HG03039 (cell line): ENCODE measurements around the gene MYEOV.

Experiments used
- ATAC-seq: cut with Tn5 transposase; IDR thresholded peaks from one replicate; pipeline ENCODE4 v1.9.1; 2021; ENCODE audit warnings: mild to moderate bottlenecking, moderate library complexity; ENCODE audit not compliant: unreplicated experiment

MYEOV gene

DNA sequence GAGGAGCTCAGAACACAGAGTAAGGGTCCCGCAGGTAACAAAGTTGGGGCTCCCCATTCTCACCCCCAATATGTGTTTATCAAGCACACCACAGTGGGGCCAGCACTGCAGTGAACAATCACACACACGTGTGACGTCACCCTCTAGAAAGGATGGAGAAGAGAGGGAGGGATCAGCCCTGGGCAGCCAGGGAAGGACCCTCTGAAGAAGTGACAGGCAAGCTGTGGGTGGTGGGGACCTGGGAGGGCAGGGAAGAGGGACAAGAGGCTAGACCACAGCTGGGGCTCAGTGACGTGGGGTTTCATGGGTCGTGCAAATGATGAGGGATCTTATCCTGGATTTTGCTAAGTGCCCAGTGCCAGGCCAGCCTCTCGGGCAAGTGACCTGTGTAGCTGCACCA, 28.7 kb upstream of the MYEOV start:
- no peak for ATAC-seq

DNA sequence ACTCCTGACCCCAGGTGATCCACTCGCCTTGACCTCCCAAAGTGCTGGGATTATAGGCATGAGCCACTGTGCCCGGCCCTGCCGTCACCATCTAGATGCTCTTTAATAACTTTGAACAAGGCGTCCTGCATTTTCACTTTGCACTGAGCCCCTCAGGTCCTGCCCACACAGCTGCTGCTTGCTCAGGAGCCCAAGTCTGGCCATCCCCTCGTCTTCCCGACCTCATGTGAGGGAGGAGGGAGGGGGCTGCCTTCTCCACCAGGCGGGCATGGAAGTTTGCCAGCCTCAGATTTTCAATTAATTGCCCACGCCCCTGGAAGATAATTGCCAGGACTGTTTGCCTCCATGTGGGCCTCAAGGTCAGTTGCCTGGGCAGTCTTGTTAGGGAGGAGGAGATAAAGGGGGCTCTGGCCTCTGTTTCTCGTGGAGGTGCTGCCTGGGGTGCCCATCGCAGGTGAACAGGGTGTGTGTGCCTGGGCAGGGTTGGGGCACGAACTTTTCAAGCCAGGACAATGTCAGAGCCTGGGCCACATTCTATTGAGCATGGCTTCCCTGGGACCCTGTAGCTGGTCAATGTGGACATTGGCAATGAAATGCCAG, 27.9 kb upstream of the MYEOV start:
- ATAC-seq = no peak

DNA sequence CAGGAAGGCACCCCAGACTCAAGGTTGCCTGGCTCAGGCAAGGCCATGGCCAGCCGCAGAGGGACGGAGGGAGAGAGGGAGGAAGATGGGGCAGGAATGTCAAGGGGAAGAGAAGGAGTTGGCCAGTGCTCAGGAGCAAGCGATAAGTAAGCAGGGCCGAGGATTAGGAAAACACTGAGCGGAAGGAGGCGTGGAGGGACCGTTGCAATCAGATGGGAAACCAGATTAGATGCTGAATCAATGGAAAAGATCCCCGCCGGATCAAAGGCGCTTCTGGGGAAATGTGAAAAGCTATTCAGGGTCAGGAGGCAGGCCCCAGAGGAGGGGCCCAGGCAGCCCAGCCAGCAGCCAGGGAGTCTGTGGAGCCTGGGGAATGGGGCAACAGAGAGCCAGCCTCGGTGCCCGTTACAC, 26.6 kb upstream of the MYEOV start:
- no peak for ATAC-seq

DNA sequence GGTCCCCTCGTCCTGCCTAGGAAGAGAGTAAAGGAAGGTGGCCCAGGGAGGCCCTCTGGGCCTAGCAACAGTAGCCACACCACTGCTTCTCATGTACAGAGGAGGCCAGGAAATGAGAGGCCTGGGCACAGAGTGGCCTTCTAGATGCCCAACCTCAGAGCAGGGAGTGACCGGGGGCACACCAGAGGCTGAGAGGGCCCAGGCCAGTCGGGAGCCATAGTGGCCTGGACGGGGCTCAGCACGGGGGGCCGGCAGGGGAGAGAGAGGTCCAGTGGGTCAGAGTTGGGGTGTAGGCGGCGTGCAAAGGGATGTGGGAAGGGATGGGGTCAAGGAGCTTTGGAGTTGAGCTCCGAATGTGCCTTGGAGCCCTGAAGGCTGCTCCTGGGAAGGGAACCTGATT, 25.0 kb upstream of the MYEOV start:
- ATAC-seq = no peak

DNA sequence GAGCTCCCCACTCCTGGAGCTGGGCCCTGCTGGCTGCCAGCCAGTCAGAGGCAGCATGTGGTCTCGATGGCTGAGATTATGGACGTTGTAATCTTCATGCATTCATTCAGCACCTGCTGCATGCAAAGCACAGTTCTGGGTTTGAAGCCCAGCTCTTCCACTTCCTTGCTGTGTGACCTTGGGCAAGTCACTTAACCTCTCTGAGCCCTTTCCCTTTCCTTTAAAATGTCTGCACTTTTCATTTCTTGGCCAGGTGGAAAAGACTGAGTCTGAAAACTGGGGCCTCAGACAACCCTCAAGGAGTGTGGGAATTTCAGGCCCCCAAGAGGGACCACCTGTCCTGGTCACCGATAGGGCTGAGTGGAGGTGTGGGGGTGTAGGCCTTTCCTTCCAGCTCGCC, 24.6 kb upstream of the MYEOV start:
- ATAC-seq = no peak

DNA sequence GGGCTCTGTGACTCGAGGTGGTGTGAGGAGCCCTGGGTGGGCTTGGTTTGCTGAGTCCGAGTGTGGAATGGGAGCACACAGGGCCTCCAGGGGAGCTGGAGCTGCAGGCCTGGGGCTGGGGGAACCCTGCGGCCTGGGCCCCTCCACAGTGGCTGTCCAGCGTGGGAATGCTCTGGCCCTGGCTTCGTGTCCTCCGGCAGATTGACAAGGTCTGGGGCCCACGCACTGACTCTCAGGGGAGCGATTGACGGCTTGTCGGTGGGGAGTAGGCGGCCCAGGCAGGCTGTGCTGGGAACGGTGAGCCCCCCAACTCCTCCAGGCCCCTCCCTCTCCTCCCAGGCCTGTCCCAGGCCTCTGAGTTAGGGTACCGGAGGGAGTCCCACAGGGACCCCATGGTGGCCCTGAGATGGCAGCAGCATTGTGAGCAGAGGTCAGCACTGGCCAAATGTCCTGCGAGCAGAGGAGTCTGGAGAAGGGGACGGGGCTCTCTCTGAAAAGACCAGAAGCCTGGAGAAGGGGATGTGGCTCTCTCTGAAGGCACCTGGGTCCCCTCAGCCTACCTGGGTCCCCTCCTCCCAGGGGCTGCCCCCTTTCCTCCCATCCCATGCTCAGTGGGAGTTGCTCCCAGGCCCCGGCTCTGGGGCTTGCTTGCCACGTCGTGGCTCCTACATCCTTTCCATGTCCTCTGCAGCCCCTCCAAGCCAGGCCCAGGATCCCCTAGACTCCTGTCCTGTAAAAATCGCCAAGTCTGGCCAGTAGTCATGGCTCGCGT, 23.8 kb upstream of the MYEOV start:
- ATAC-seq = no peak

DNA sequence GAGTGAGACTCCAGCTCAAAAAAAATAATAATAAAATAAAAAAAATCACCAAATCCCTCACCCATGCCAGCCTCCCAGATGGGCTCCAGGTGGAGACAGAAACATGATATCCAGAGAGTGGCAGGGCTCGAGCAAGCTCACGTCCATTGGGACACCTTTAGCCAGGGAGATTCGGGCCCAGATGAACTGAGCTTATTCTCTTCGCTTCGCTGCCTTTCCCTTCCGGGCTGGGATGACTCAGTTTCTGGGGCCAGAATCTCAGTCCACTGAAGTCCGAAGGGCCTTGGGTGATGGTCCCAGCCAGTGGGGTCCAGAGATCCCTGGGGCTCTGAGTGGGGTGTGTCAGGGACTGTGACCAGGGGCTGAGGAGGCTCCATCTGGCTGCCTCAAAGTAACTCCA, 23.0 kb upstream of the MYEOV start:
- ATAC-seq = no peak

DNA sequence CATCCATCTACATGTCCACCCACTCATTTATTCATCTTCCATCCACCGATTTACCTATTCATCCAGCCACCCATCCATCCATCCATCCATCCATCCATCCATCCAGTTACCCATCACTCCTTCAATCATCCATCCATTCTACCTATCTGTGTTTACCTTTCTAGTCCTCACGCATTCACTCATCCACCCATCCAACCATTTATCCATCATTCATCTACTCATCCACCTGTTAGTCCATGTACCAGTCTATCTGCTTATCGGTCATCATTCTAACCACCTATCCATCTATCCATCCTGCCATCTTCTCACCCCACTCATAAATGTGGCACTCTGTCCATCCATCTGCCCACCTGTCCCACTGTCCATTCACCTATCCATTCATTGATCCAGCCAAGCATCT, 21.9 kb upstream of the MYEOV start:
- ATAC-seq = no peak

DNA sequence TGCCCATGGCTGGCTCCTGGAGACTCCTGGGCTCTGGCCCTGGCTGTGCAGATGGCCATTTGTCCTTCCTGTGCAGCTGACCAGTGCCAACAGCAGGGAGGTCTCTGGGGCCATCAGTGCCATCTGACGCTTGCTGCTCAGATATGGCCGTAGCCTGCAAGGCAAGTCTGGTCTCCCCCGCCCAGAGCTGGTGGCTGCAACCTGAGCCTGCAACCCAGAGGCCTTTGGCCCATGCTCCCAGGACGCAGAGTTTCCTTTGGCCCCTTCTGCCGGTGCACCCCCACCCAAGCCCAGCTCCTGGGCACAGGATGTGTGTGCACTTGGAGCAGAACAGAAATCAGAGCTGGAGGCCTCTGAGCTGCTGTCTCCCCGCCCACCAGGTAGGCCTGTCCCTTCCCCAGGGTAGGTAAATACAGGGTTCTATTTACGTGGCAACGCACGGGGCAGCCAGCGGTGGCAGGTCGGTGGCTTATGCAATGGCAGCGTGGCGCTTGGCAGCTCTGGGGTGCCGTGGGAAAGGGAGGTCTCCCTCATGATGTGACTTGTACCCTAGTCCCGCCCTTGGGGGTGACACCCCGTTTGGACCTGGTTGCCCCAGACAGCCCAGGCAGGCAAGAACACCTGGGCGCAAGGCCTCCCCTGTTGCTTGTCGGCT, 21.0 kb upstream of the MYEOV start:
- ATAC-seq = no peak

DNA sequence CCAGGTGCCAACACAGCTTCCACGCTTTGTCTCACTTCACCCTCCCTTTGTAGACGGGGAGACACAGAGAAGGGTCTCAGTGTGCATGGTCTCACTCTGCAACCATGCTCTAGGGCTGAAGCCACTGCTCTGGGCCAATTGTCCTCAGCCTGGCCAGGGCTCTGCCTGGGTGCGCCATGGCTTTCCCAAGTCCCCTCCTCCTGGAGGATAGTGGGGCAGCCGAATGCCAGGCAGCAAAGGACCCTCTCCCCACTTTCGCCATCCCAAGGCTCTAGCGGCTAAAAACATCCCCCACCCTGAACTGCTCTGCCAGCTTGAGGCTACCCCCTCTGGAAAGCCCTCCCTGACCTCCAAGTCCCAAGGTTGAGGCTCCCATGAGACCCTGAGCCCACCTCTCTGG, 20.4 kb upstream of the MYEOV start:
- ATAC-seq = no peak

DNA sequence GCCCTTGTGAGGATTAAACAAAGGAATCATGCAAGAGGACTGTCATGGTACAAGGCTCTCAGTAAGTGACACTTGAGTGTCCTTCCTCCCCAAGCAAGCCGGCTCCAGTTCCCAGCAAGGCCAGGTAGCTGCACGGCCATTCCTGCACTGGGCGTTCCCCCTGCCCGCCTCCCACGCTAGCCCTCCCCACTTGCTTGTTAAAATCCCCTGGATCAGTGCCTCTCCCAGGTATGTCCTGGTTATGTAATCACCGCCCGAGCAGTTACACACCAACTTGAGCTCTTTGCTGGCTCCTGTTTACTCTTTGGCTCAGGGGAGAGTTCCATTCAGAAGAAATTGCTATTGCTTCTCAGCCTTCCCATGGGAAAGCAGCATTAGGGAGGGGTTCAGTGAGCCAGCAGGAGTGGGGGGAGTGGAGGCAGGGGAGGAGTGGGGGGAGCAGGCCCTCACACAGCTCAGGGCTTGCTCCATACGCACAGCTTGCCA, 19.4 kb upstream of the MYEOV start:
- ATAC-seq = no peak

DNA sequence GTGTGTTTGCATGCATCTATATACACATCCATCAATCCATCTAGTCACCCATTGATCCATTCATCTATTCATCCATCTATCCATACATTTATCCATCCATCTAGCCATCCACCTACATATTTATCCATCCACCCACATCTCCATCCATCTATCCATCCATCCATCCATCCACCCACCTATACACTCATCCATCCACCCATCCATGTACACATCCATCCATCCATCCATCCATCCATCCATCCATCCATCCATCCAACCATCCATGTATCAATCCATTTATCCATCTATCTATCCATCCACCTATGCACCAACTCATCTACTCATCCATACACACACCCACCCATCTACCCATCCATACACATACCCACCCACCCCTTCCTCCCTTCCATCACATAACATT, 18.8 kb upstream of the MYEOV start:
- no peak for ATAC-seq

DNA sequence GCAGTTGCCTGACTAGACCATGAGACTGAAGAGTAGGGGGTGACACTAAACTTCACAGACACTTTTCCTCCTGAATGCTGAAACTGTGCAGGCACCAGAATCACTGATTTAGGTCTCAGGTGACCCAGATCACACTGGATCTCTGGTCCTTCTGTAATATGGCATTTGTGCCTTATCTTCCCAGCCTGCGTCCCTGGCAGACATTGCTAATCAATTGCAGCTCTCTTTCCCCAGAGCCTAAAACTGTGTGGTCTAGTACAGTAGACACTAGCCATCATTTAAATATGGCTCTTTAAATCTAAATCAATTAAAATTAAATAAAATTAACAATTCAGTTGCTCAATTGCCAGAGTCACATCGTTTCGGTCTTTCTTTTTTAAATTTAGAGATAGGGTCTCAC, 17.8 kb upstream of the MYEOV start:
- ATAC-seq = no peak

DNA sequence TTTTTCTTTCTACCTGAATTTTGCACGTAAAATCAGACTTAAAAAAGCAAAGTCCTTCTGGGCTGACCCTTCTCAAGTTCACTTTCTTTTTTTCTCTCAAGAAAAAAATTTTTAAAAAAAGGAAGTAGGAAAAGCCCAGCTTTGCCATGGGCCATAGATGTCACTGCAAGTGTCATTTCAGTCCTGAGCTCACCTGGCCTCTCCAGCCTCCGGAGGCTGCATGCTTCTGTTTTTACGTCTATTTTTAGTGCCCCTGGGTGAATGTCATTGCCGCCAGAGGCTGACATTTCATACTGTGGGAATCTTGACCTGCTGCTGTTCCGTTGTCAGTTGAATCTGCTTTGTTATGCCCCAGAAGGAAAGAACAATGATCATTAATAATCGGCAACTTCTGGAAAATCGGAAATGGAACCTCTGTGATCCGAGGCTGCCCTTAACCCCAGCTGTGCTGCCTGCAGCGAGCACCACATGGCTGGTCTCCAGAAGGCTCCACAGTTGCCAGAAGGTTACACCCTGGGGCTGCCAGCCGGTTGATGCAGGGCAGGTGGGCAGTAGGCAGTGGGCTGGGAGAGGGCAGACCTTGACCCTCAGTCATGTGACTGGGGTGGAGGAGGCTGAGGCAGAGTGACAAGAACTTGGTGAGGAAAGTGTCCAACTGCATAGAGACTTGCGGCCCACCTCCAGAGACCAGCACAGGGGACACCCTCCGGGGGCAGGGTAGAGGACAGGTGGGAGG, 16.7 kb upstream of the MYEOV start:
- no peak for ATAC-seq

DNA sequence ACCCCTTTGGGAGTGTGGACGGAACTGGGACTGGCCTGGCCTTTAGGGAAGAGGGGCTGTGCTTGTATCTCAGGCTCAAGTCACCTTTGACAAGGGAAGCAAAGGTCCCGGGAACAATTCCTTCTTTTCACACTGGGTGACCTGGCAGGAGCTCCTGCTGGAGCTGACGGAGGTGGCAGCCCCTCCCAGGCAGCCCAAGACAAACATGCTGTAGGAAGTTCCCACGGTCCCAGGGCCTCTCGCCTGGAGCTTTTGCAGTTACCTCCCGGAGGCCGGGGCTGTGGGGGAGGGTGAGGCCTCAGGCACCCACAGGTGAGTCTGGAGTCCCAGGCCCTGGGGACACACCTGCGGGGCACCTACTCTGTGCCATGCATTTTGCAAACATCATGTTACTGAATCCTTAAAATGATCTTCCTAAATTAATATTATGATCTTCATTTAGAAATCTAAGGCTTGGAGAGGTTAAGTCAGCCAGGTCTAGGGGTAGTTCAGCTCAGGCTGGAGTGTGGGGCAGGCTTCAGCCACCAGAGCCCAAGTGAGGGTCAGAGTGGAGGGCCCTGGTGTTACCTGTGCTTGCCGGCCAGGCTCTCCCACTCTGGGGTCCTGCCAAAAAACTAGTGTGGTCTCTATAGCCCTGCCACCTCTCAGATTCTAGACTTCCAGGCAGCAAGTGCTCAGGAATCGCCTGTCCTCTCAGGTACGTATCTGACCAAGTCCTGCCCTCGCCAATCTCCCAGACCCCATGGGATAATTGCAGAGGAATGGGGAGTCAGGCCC, 15.7 kb upstream of the MYEOV start:
- no peak for ATAC-seq

DNA sequence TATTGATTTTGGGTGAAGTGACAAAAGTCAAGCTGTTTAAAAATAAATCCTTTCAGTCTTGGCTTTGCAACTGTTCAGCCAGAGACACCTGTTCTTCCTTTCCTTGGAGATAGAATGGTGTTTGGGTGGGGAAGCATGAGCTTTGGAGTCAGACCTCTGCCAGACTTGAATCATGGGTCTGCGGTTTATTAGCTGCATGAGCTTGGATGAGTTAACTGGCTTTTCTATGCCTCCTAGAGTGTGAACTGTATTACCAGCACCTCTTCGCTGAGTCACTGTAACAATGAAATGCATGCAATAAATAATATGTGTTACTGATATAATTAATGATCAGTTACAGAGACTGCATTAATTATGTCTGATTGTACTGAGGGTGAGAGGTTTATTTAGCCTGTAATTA, 13.5 kb upstream of the MYEOV start:
- no peak for ATAC-seq

DNA sequence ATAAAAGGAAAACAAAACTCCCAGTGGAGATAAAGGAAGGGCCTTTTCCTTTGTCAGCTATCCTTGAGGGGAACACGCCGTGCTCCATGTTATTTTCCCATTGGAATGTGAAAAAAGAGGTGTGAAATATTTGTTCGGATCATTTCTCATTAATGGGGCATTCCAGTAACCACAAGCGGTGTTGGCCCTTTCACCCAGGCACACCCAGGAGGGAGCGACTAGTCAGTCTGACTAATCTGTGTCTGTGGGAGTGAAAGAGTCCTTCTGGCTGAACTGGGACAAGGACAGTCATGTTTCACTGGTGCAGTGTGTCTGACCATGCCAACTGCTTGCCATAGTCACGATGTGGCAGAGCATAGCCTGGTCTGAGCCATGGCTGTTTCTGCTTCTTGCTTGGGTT, 13.0 kb upstream of the MYEOV start:
- ATAC-seq = no peak

DNA sequence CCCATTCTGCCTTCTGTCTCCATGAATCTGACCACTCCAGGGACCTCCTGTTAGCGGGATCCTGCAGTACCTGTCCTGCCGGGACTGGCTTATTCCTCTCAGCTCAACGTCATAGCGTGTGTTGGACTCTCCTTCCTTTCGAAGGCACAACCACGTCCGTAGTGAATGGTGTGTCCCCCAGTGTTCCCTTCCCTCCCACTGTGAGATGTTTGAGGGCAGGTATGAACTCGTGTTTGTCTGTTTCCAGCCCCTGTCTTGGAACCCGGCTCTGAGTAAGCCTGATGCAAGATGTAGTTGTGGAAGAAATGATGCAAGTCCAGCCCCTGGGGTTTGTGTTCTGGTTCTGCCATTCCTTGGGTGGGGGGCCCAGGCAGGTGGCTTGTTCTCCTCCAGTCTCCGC, 10.5 kb upstream of the MYEOV start:
- ATAC-seq = no peak

DNA sequence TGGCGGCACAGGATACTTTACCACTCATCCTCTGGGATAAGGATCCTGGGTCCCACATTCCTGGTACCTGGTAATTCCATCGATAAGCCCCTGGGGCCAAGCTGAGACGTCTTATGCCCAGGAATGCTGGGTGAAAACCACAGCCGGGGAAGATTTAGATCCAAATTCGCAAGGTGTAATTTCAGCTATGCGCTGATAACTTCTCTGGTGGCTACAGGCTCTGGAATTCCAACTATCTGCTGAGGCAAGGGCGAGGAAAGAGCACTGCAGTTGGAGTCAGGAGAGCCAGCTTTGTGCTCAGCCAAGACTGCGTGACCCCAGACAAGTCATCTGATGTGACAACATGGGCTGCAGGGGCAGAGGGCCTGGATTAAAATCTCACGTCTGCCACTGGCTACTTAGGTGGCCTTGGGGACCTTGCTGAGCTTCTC, 9.9 kb upstream of the MYEOV start:
- no peak for ATAC-seq

DNA sequence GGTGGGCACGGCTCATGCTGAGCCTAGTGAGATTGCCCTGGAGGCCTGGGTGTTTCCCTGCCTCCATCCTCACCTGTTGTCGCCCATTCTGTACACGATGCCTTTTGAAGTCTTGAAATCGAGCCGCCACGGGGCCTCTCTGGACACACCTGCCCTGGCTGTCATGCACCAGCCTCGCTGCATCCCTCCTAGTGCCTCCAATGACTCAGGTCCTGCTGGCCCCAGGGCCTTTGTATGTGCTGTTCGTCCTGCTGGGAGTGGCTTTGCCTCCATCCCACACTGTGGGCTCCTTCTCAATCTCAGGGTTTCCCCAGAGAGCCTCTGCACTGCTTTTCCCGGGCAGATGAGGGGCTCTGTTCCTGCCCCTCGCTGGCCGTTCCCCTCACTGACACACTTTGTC, 8.9 kb upstream of the MYEOV start:
- no peak for ATAC-seq

DNA sequence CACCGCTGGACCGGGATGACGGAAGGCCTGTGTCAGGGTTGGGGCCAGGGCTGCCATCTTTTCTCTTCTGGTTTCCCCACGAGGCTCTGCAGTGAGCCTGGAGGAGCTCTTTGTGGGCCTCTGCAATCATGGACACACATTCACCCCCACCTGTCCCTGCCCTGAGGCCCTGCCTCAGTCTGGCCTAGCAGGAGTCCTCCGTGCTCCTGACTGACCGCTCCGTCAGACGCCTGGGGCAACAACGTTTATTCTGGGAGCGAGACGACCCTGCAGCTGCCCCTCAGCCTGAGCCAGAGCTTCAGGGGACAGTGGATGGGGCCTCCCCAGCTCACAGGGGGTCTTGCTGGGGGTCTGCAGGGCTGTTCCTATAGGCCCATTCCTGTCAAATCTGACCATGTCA, 8.2 kb upstream of the MYEOV start:
- no peak for ATAC-seq
